H1 (cell line): Measurements from ENCODE around the gene AKAP12. TPM values are rescaled to one million over a fixed set of nuclear protein-coding genes. Genes with fewer than 3 reads are reported as not detected.

ENCODE experiments used
- CTCF ChIA-PET: fragments of 300-600 bp; sonication (Branson Sonifier 250); formaldehyde crosslinking; loops from one replicate; lab custom pipeline; 2021; ENCODE audit not compliant: partially characterized antibody; lab: Charles Lee
- POLR2A ChIA-PET: fragments of 300-600 bp; sonication (Branson Sonifier 250); formaldehyde crosslinking; loops from one replicate; lab custom pipeline; 2021; ENCODE audit warnings: inconsistent platforms; ENCODE audit not compliant: partially characterized antibody; lab: Charles Lee
- DNase-seq, 2 experiments: peaks; one replicate each; pipeline versions ENCODE4 v3.0.0 to v3.0.0-alpha.2; 2010 to 2022; ENCODE audit warnings: low spot score in 2 of 2, low read depth in 1 of 2, mixed read lengths in 1 of 2
- FAIRE-seq: peaks from 2 replicates; lab custom pipeline; 2011; peaks lifted over from hg19 to GRCh38; lab: Jason Lieb, UNC
- H2AFZ ChIP-seq: 2 replicates; pipeline ENCODE4 v1.8.1; 2012; ENCODE audit warnings: low read length, inconsistent platforms
- H2AK5ac ChIP-seq: 2 replicates; pipeline ENCODE4 v1.6.1; 2013; ENCODE audit warnings: low read depth, low read length
- H2BK120ac ChIP-seq: replicated peaks from 2 replicates; pipeline ENCODE3; 2013; ENCODE audit warnings: low read depth, low read length, inconsistent platforms
- H2BK12ac ChIP-seq: 2 replicates; pipeline ENCODE4 v1.6.1; 2013; ENCODE audit warnings: low read depth, low read length
- H2BK15ac ChIP-seq: 2 replicates; pipeline ENCODE4 v1.6.1; 2013; ENCODE audit warnings: low read length
- H2BK20ac ChIP-seq: 2 replicates; pipeline ENCODE4 v1.6.1; 2013; ENCODE audit warnings: low read length
- H2BK5ac ChIP-seq: 2 replicates; pipeline ENCODE4 v1.6.1; 2013; ENCODE audit warnings: low read depth, low read length
- H3K14ac ChIP-seq: 2 replicates; pipeline ENCODE4 v1.6.1; 2013; ENCODE audit warnings: inconsistent platforms; ENCODE audit not compliant: insufficient read length
- H3K18ac ChIP-seq: 2 replicates; pipeline ENCODE4 v1.6.1; 2013; ENCODE audit warnings: low read length; ENCODE audit errors: extremely low read depth
- H3K23ac ChIP-seq: 2 replicates; pipeline ENCODE4 v1.6.1; 2013; ENCODE audit warnings: inconsistent platforms; ENCODE audit not compliant: insufficient read length
- H3K23me2 ChIP-seq: 2 replicates; pipeline ENCODE4 v1.6.1; 2013; ENCODE audit warnings: low read depth, low read length
- H3K27ac ChIP-seq: 2 replicates; pipeline ENCODE4 v1.6.1; 2011; ENCODE audit warnings: low read depth, low read length, inconsistent platforms
- H3K27me3 ChIP-seq, 4 experiments: replicated peaks in 1 of 4; 1 replicate in 1 of 4; 2 replicates in 3 of 4; pipeline versions ENCODE4 v1.6.1 to v1.8.1; 2011 to 2013; ENCODE audit warnings: low read length in 3 of 4, mild to moderate bottlenecking in 3 of 4, inconsistent platforms in 2 of 4, mixed read lengths in 2 of 4, moderate library complexity in 1 of 4; ENCODE audit not compliant: control insufficient read depth in 3 of 4, insufficient read depth in 3 of 4; ENCODE audit errors: extremely low read depth in 1 of 4
- H3K36me3 ChIP-seq, 4 experiments: 2 replicates each; pipeline versions ENCODE4 v1.6.1 to v1.8.1; 2011 to 2013; ENCODE audit warnings: mild to moderate bottlenecking in 4 of 4, low read length in 3 of 4, moderate library complexity in 2 of 4, control low read depth in 1 of 4, inconsistent platforms in 1 of 4; ENCODE audit not compliant: insufficient read depth in 4 of 4, control insufficient read depth in 2 of 4
- H3K4ac ChIP-seq: replicated peaks from 2 replicates; pipeline ENCODE3; 2013; ENCODE audit warnings: low read length, low read depth, mixed read lengths, inconsistent platforms; ENCODE audit not compliant: insufficient read length
- H3K4me1 ChIP-seq, 4 experiments: replicated peaks in 1 of 4; 1 replicate in 1 of 4; 2 replicates in 3 of 4; pipeline versions ENCODE4 v1.6.1 to v1.8.1; 2011 to 2013; ENCODE audit warnings: low read length in 3 of 4, inconsistent platforms in 2 of 4, mixed read lengths in 1 of 4; ENCODE audit not compliant: insufficient read depth in 4 of 4, control insufficient read depth in 3 of 4
- H3K4me2 ChIP-seq, 2 experiments: 2 replicates each; pipeline versions ENCODE4 v1.6.1 to v1.8.1; 2011 to 2013; ENCODE audit warnings: low read depth in 2 of 2, low read length in 2 of 2, control low read depth in 1 of 2, inconsistent platforms in 1 of 2, mild to moderate bottlenecking in 1 of 2; ENCODE audit not compliant: insufficient read depth in 1 of 2
- H3K4me3 ChIP-seq, 4 experiments: fragments of 200-600, 300-600 bp in 1 of 4; sonication (generic), shearing (Covaris generic), sonication (Bioruptor Twin) in 1 of 4; 2 replicates each; pipeline versions ENCODE4 v1.5.1 to v1.8.1; 2011 to 2016; ENCODE audit warnings: low read length in 4 of 4, low read depth in 3 of 4, control low read depth in 2 of 4, inconsistent platforms in 2 of 4, mild to moderate bottlenecking in 2 of 4, mixed read lengths in 1 of 4, moderate library complexity in 1 of 4; ENCODE audit not compliant: insufficient read depth in 2 of 4; ENCODE audit errors: extremely low read depth in 1 of 4
- H3K56ac ChIP-seq: replicated peaks from 2 replicates; pipeline ENCODE3; 2013; ENCODE audit warnings: low read depth, mild to moderate bottlenecking, mixed read lengths, low read length, inconsistent platforms; ENCODE audit not compliant: insufficient read length
- H3K79me1 ChIP-seq: 2 replicates; pipeline ENCODE4 v1.6.1; 2013; ENCODE audit warnings: low read depth, low read length, control low read depth
- H3K79me2 ChIP-seq, 2 experiments: 2 replicates each; pipeline versions ENCODE4 v1.6.1 to v1.8.1; 2012 to 2013; ENCODE audit warnings: low read length in 2 of 2, mild to moderate bottlenecking in 2 of 2, inconsistent platforms in 1 of 2; ENCODE audit not compliant: insufficient read depth in 2 of 2, control insufficient read depth in 1 of 2
- H3K9ac ChIP-seq, 4 experiments: replicated peaks in 1 of 4; 1 replicate in 1 of 4; 2 replicates in 3 of 4; pipeline versions ENCODE4 v1.6.1 to v1.8.1; 2011 to 2013; ENCODE audit warnings: low read depth in 3 of 4, low read length in 3 of 4, control low read depth in 2 of 4, mild to moderate bottlenecking in 2 of 4, moderate library complexity in 2 of 4, inconsistent platforms in 1 of 4; ENCODE audit errors: extremely low read depth in 1 of 4
- H3K9me3 ChIP-seq, 2 experiments: 2 replicates each; pipeline versions ENCODE4 v1.6.1 to v1.8.1; 2012 to 2013; ENCODE audit warnings: mild to moderate bottlenecking in 2 of 2, moderate library complexity in 2 of 2, control low read depth in 1 of 2, inconsistent platforms in 1 of 2, low read depth in 1 of 2, low read length in 1 of 2, mixed read lengths in 1 of 2; ENCODE audit not compliant: insufficient read depth in 2 of 2
- H4K20me1 ChIP-seq, 2 experiments: replicated peaks in 1 of 2; 2 replicates each; pipeline versions ENCODE3 to v1.8.1; 2011 to 2013; ENCODE audit warnings: inconsistent platforms in 2 of 2, low read length in 2 of 2, mild to moderate bottlenecking in 1 of 2; ENCODE audit not compliant: insufficient read depth in 2 of 2, control insufficient read depth in 1 of 2
- H4K5ac ChIP-seq: 2 replicates; pipeline ENCODE4 v1.6.1; 2013; ENCODE audit warnings: low read length, low read depth, mixed read lengths, inconsistent platforms; ENCODE audit not compliant: insufficient read length
- H4K8ac ChIP-seq: 2 replicates; pipeline ENCODE4 v1.8.0; 2013; ENCODE audit warnings: mild to moderate bottlenecking, moderate library complexity, low read length, inconsistent platforms; ENCODE audit not compliant: insufficient read depth; ENCODE audit errors: extremely low read depth
- H4K91ac ChIP-seq: replicated peaks from 2 replicates; pipeline ENCODE3; 2013; ENCODE audit warnings: low read length, mixed read lengths, inconsistent platforms; ENCODE audit not compliant: insufficient read length
- CBX5 ChIP-seq: fragments of 300-800, 300-1000 bp; sonication (generic); IDR thresholded peaks from 2 replicates; pipeline ENCODE4 v1.7.1; 2016; ENCODE audit warnings: antibody characterized with exemption, low read length, low read depth
- CHD2 ChIP-seq: IDR thresholded peaks from 2 replicates; pipeline ENCODE4 v1.6.1; 2012; ENCODE audit warnings: low read length, improper control_type of control experiment
- CTCF ChIP-seq, 3 experiments: IDR thresholded peaks; 1 replicate in 2 of 3; 2 replicates in 1 of 3; pipeline versions ENCODE4 v1.5.1 to v1.6.1; 2011; ENCODE audit warnings: low read length in 3 of 3, mild to moderate bottlenecking in 3 of 3, inconsistent platforms in 2 of 3, low read depth in 1 of 3, moderate library complexity in 1 of 3; ENCODE audit not compliant: insufficient read depth in 1 of 3; ENCODE audit errors: control extremely low read depth in 1 of 3
- KDM1A ChIP-seq: fragments of 200-600, 300-600 bp; sonication (generic); IDR thresholded peaks from 2 replicates; pipeline ENCODE4 v1.7.1; 2016; ENCODE audit warnings: mild to moderate bottlenecking, low read length, borderline replicate concordance
- MAFK ChIP-seq: IDR thresholded peaks from 2 replicates; pipeline ENCODE4 v1.6.1; 2012; ENCODE audit warnings: low read depth, mild to moderate bottlenecking, improper control_type of control experiment, low read length
- RNF2 ChIP-seq: fragments of 200-900, 300-1000 bp; sonication (generic); IDR thresholded peaks from 2 replicates; pipeline ENCODE4 v1.7.1; 2016; ENCODE audit warnings: borderline replicate concordance, low read depth, mild to moderate bottlenecking, antibody characterized with exemption, low read length; ENCODE audit not compliant: poor library complexity, severe bottlenecking; ENCODE audit errors: missing control alignments
- TAF7 ChIP-seq: optimal IDR thresholded peaks from 2 replicates; pipeline ENCODE3; 2011; ENCODE audit warnings: low read depth, mild to moderate bottlenecking, inconsistent platforms, low read length, moderate library complexity, borderline replicate concordance
- YY1 ChIP-seq: IDR thresholded peaks from 2 replicates; pipeline ENCODE4 v1.6.1; 2011; ENCODE audit warnings: low read depth, mild to moderate bottlenecking, low read length
- WGBS, 2 experiments: shearing (Covaris generic) in 1 of 2; methylation state at CpG; one replicate each; pipeline versions ENCODE4 v1.1.6 to v1.1.7; 2013 to 2015; ENCODE audit warnings: low lambda C conversion rate in 2 of 2, mixed read lengths in 2 of 2, inconsistent platforms in 1 of 2, low coverage in 1 of 2, missing lambda C conversion rate in 1 of 2; ENCODE audit not compliant: insufficient replicate concordance in 2 of 2, insufficient coverage in 1 of 2, insufficient read length in 1 of 2; ENCODE audit errors: extremely low coverage in 1 of 2, missing lambda C conversion rate in 1 of 2; 5-methylcytosine and 5-hydroxymethylcytosine counted together
- polyA plus RNA-seq, 7 experiments: library from polyadenylated mRNA; depleted of rRNA in 3 of 7; stranded (reverse) in 5 of 7; unstranded in 2 of 7; fragments of >200 nt in 5 of 7; fragments of 200-250 nt in 2 of 7; gene quantifications; 1 replicate in 5 of 7; 2 replicates in 1 of 7; 4 replicates in 1 of 7; pipeline versions ENCODE4 v1.2.1 to v1.2.3, GENCODE V29; 2011 to 2013; ENCODE audit warnings: missing spikeins in 2 of 7, mixed read lengths in 2 of 7
- total RNA-seq: library from RNA; stranded (reverse); fragmentation: NEBNext Ultra II Directional; extraction: Animal tissue kit (Norgen Biotek cat#: 25700); gene quantifications from 2 replicates; pipeline ENCODE4 v1.2.1, GENCODE V29; 2021

Gene AKAP12
- total and polyA plus RNA-seq, 2 of the 8 experiments (the other 6 are each of a cell fraction or from before 2014, with no cell fraction given) = 14.6 to 79.2 TPM

DNA sequence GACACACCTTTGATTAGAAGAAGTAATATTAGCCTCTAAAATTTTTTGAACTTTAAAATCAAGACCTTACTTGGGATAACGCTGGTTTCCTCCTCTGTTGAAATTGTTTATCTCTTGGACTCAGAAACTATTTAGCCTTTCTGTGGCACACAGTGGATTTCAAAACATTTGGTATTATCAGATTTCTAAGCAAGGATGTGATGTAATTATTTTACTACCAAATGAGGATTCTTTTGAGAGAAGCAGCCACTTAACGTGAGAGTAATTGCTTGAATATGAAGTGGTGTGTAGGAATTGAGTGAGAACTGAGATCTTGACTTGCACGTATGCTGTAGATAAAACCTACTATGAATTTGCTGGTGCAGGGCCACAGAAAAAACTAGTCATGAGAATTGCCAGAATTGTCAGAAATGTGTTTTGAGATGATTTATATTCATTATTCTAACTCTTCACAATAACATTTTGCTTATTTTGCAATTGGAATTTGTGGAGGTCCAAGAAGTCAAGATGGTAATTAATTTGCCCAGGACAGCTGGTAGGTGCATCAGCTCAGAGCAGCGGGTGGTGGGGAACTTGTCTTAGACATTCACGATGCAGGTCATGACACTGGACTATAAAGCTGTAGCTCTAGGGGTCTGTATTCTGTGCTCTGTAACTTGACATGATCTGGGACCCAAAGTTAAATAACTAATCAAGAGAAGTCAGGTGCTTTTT is 53.4 kb downstream of the AKAP12 start:
- Histone ChIP-seq H2BK120ac (no peak overlapping the region), H2AFZ (no peak overlapping the region), H4K20me1 (peaks cover 0 to 9% of the 10 kb centered on the region in 2 experiments), H2BK20ac (no peak overlapping the region), H3K79me2 (peaks cover 0 to 25% of the 10 kb centered on the region in 2 experiments; a peak in 2 of 4 replicates), H3K14ac (no peak overlapping the region), H2BK12ac (no peak overlapping the region), H3K56ac (no peak overlapping the region), H2BK15ac (no peak overlapping the region), H3K27me3 (no peaks in the 10 kb centered on the region), H2BK5ac (no peak overlapping the region), H3K4me3 (no peak overlapping the region), H4K8ac (no peak overlapping the region), H3K18ac (no peak overlapping the region), H3K79me1 (peaks cover 2% of the 10 kb centered on the region; the same call in 1 of the 2 replicates), H3K4me1 (peaks cover 0 to 5% (median 2%) of the 10 kb centered on the region in 4 experiments; a peak in 5 of 7 replicates), H3K23ac (no peak overlapping the region), H3K9me3 (no peaks in the 10 kb centered on the region), H3K27ac (no peak overlapping the region), H3K4ac (no peak overlapping the region), H3K36me3 (no peaks in the 10 kb centered on the region), H3K4me2 (no peak overlapping the region), H4K5ac (no peak overlapping the region), H4K91ac (no peak overlapping the region), H3K23me2 (no peaks in the 10 kb centered on the region), H2AK5ac (no peak overlapping the region), H3K9ac (no peak overlapping the region)
- 88% methylated on average over 5 of the region's 5 CpGs; no CpG with 5 or more reads in 1 of the 2 experiments for WGBS, 2 experiments
- ChIA-PET POLR2A (no interaction called here), CTCF (interaction anchor here (0.8 kb wide), 1 partner anchor 32 kb away, joined by 3 read pairs; no protein-coding TSS in a partner anchor)
- FAIRE-seq = no peak
- DNase-seq = no peak
- TF ChIP-seq TAF7 (no peak), CHD2 (no peak), YY1 (no peak), CTCF (IDR thresholded peaks at IDR 0.05; ENCODE audit: control extremely low read depth in 1 of 3, insufficient read depth in 1 of 3, low read depth in 1 of 3, low read length in 3 of 3) (no peak), MAFK (no peak), KDM1A (no peak), RNF2 (no peak), CBX5 (no peak)
